IMR-90 (cell line): ENCODE data around the gene DGKB. TPM values are rescaled to one million over a fixed set of nuclear protein-coding genes. Genes with fewer than 3 reads are reported as not detected.

Experiments
- ATAC-seq: fragments of 200-7000 bp; cut with Tn5 transposase; 2 replicates; pipeline ENCODE4 v1.9.1; 2020; ENCODE audit warnings: low read depth, mild to moderate bottlenecking, moderate library complexity
- BruUV-seq: library from RNA; stranded (reverse); fragments of 400-500 nt; replicated peaks from 2 replicates; lab custom pipeline; 2021; lab: Mats Ljungman, UMichigan
- CTCF ChIA-PET: fragments of 300-600 bp; formaldehyde crosslinking; extraction: SDS; loops from one replicate; lab custom pipeline; 2021; ENCODE audit warnings: antibody characterized with exemption; lab: Yijun Ruan, JAX
- POLR2A ChIA-PET: fragments of 300-600 bp; sonication (Branson Sonifier 250); formaldehyde crosslinking; loops from one replicate; lab custom pipeline; 2022; ENCODE audit warnings: antibody characterized with exemption; ENCODE audit not compliant: unreplicated experiment; lab: Charles Lee
- DNase-seq: peaks from one replicate; pipeline ENCODE4 v3.0.0; 2013
- H2AFZ ChIP-seq: replicated peaks from 2 replicates; pipeline ENCODE3; 2013; ENCODE audit warnings: low read length, mild to moderate bottlenecking; ENCODE audit not compliant: poor library complexity
- H2AK5ac ChIP-seq: 2 replicates; pipeline ENCODE4 v1.6.1; 2013; ENCODE audit warnings: low read depth, low read length, inconsistent platforms
- H2AK9ac ChIP-seq: replicated peaks from 2 replicates; pipeline ENCODE3; 2013; ENCODE audit warnings: mild to moderate bottlenecking, low read depth, low read length, moderate library complexity; ENCODE audit not compliant: poor library complexity
- H2BK120ac ChIP-seq: 2 replicates; pipeline ENCODE4 v1.6.1; 2013; ENCODE audit warnings: low read depth, low read length, inconsistent platforms
- H2BK15ac ChIP-seq: 3 replicates; pipeline ENCODE4 v1.6.1; 2013; ENCODE audit warnings: low read depth, low read length, inconsistent platforms
- H2BK20ac ChIP-seq: 2 replicates; pipeline ENCODE4 v1.6.1; 2013; ENCODE audit warnings: low read depth, mild to moderate bottlenecking, inconsistent platforms, low read length, moderate library complexity
- H2BK5ac ChIP-seq: 2 replicates; pipeline ENCODE4 v1.6.1; 2013; ENCODE audit warnings: mild to moderate bottlenecking, low read depth, low read length, inconsistent platforms; ENCODE audit not compliant: poor library complexity, severe bottlenecking
- H3K14ac ChIP-seq: replicated peaks from 2 replicates; pipeline ENCODE4 v1.6.1; 2013; ENCODE audit warnings: low read depth, low read length, inconsistent platforms
- H3K18ac ChIP-seq: 2 replicates; pipeline ENCODE4 v1.6.1; 2013; ENCODE audit warnings: low read depth, low read length, control low read depth
- H3K23ac ChIP-seq: 2 replicates; pipeline ENCODE4 v1.6.1; 2013; ENCODE audit warnings: low read depth, low read length, inconsistent platforms
- H3K27ac ChIP-seq: 2 replicates; pipeline ENCODE4 v1.5.1; 2013; ENCODE audit warnings: mild to moderate bottlenecking, control low read depth, low read length; ENCODE audit not compliant: insufficient read depth
- H3K27me3 ChIP-seq: 2 replicates; pipeline ENCODE4 v1.6.1; 2013; ENCODE audit warnings: low read length; ENCODE audit not compliant: control insufficient read depth, insufficient read depth
- H3K36me3 ChIP-seq: 2 replicates; pipeline ENCODE4 v1.6.1; 2013; ENCODE audit warnings: low read length, mixed read lengths; ENCODE audit not compliant: control insufficient read depth, insufficient read depth
- H3K4ac ChIP-seq: 2 replicates; pipeline ENCODE4 v1.6.1; 2013; ENCODE audit warnings: low read depth, low read length, inconsistent platforms
- H3K4me1 ChIP-seq: 2 replicates; pipeline ENCODE4 v1.6.1; 2013; ENCODE audit warnings: low read length, mixed read lengths; ENCODE audit not compliant: control insufficient read depth, insufficient read depth
- H3K4me2 ChIP-seq: 2 replicates; pipeline ENCODE4 v1.6.1; 2013; ENCODE audit warnings: low read depth, mild to moderate bottlenecking, control low read depth, low read length, moderate library complexity
- H3K4me3 ChIP-seq: 2 replicates; pipeline ENCODE4 v1.5.1; 2013; ENCODE audit warnings: low read depth, mild to moderate bottlenecking, control low read depth, low read length, moderate library complexity; ENCODE audit not compliant: insufficient read depth
- H3K56ac ChIP-seq: 2 replicates; pipeline ENCODE4 v1.6.1; 2013; ENCODE audit warnings: low read length, inconsistent platforms; ENCODE audit not compliant: insufficient read depth; ENCODE audit errors: extremely low read depth
- H3K79me1 ChIP-seq, 2 experiments: 2 replicates each; pipeline ENCODE4 v1.6.1; 2013; ENCODE audit warnings: low read length in 2 of 2, inconsistent platforms in 1 of 2, low read depth in 1 of 2
- H3K9ac ChIP-seq: 2 replicates; pipeline ENCODE4 v1.6.1; 2013; ENCODE audit warnings: low read depth, low read length, control low read depth
- H3K9me1 ChIP-seq: 2 replicates; pipeline ENCODE4 v1.6.1; 2013; ENCODE audit warnings: low read length, inconsistent platforms; ENCODE audit not compliant: insufficient read depth
- H3K9me3 ChIP-seq: 2 replicates; pipeline ENCODE4 v1.6.1; 2013; ENCODE audit warnings: low read length; ENCODE audit not compliant: control insufficient read depth, insufficient read depth
- H4K20me1 ChIP-seq: 2 replicates; pipeline ENCODE4 v1.6.1; 2013; ENCODE audit warnings: low read length, inconsistent platforms; ENCODE audit not compliant: insufficient read depth
- H4K5ac ChIP-seq: 2 replicates; pipeline ENCODE4 v1.6.1; 2013; ENCODE audit warnings: mild to moderate bottlenecking, low read depth, low read length, control low read depth
- H4K8ac ChIP-seq, 2 experiments: 2 replicates each; pipeline ENCODE4 v1.6.1; 2013; ENCODE audit warnings: low read depth in 2 of 2, low read length in 2 of 2, control low read depth in 1 of 2, inconsistent platforms in 1 of 2
- H4K91ac ChIP-seq: 2 replicates; pipeline ENCODE4 v1.6.1; 2013; ENCODE audit warnings: low read depth, low read length, inconsistent platforms; ENCODE audit not compliant: insufficient read depth
- CHD1 ChIP-seq: IDR thresholded peaks from 2 replicates; pipeline ENCODE4 v1.6.1; 2012; ENCODE audit warnings: low read depth, low read length, improper control_type of control experiment
- CTCF ChIP-seq: conservative IDR thresholded peaks from 2 replicates; pipeline ENCODE4 v1.5.1; 2012; ENCODE audit warnings: mild to moderate bottlenecking, low read depth, low read length, improper control_type of control experiment
- FOS ChIP-seq: fragments of 150-350 bp; IDR thresholded peaks from 2 replicates; pipeline ENCODE4 v1.6.1; 2016; ENCODE audit warnings: low read depth, low read length
- MAFK ChIP-seq: IDR thresholded peaks from 2 replicates; pipeline ENCODE4 v1.6.1; 2012; ENCODE audit warnings: low read depth, low read length, improper control_type of control experiment
- MAZ ChIP-seq: IDR thresholded peaks from 2 replicates; pipeline ENCODE4 v1.6.1; 2012; ENCODE audit warnings: low read depth, mild to moderate bottlenecking, low read length, improper control_type of control experiment, moderate library complexity, borderline replicate concordance
- MXI1 ChIP-seq: IDR thresholded peaks from 2 replicates; pipeline ENCODE4 v1.6.1; 2012; ENCODE audit warnings: low read depth, mild to moderate bottlenecking, low read length, moderate library complexity, borderline replicate concordance
- NFE2L2 ChIP-seq: fragments of 150-350 bp; IDR thresholded peaks from 2 replicates; pipeline ENCODE4 v1.6.1; 2016; ENCODE audit warnings: low read depth, mild to moderate bottlenecking, low read length
- POLR2A ChIP-seq: IDR thresholded peaks from 2 replicates; pipeline ENCODE4 v1.6.1; 2012; ENCODE audit warnings: mild to moderate bottlenecking, low read depth, low read length
- RAD21 ChIP-seq: IDR thresholded peaks from 2 replicates; pipeline ENCODE4 v1.6.1; 2012; ENCODE audit warnings: low read length, improper control_type of control experiment
- RCOR1 ChIP-seq: IDR thresholded peaks from 2 replicates; pipeline ENCODE4 v1.6.1; 2012; ENCODE audit warnings: mild to moderate bottlenecking, low read length, improper control_type of control experiment; ENCODE audit not compliant: insufficient replicate concordance
- SMC3 ChIP-seq: fragments of 150-350 bp; IDR thresholded peaks from 2 replicates; pipeline ENCODE4 v1.6.1; 2016; ENCODE audit warnings: low read depth, mild to moderate bottlenecking, antibody characterized with exemption, low read length, moderate library complexity
- WGBS, 2 experiments: methylation state at CpG; one replicate each; pipeline versions ENCODE4 v1.1.5 to v1.1.7; 2013; ENCODE audit warnings: missing lambda C conversion rate in 2 of 2; ENCODE audit not compliant: insufficient read length in 1 of 2; ENCODE audit errors: extremely low coverage in 2 of 2; 5-methylcytosine and 5-hydroxymethylcytosine counted together
- dilution Hi-C: fragments of 300-500 bp; cut with HindIII; formaldehyde crosslinking; loops from one replicate; pipeline ENCODE4 v1.14.3; 2018; ENCODE audit warnings: low sequenced_read_pairs; ENCODE audit not compliant: unreplicated experiment
- in situ Hi-C: fragments of 300-500 bp; cut with MboI; formaldehyde crosslinking; loops from 3 replicates; pipeline ENCODE4 v1.14.3; 2019; ENCODE audit warnings: low sequenced_read_pairs, inconsistent platforms, mixed read lengths
- intact Hi-C: fragments of 100-400 bp; cut with micrococcal nuclease; formaldehyde crosslinking; loops from 2 replicates; pipeline ENCODE4 v1.10.0; 2022
- polyA plus RNA-seq, 3 experiments: library from polyadenylated mRNA; depleted of rRNA; stranded (reverse); fragments of >200 nt; gene quantifications; 2 replicates each; pipeline ENCODE4 v1.2.3, GENCODE V29; 2012; ENCODE audit warnings: low replicate concordance in 1 of 3
- total RNA-seq: library from RNA; depleted of rRNA; stranded (reverse); fragments of >200 nt; gene quantifications from 2 replicates; pipeline ENCODE4 v1.2.3, GENCODE V29; 2012

The DGKB gene
- total and polyA plus RNA-seq, 2 of the 4 experiments (the other 2 are of a cell fraction) = not detected

DNA sequence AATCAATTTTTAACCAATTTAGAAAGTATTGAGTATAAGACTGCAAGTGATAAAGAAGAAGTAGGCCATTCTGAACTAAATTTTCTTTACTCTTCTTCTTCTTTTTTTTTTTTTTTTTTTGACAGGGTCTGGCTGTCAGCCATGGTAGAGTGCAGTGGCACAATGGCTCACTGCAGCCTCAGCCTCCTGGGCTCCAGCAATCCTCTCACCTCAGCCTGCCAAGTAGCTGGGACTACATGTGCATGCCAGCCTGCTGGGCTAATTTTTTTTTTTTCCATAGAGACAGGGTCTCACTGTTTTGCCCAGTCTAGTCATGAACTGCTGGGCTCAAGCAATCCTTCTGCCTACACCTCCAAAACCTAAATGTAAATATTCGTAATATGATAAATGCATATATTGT is 63.2 kb downstream of the DGKB start:
- ChIA-PET CTCF (no interaction called here), POLR2A (no interaction called here)
- Histone ChIP-seq H3K79me1 (no peaks in the 10 kb centered on the region), H2BK5ac (no peak overlapping the region), H2AFZ (no peak overlapping the region), H2BK20ac (no peak overlapping the region), H2BK15ac (no peak overlapping the region), H2BK120ac (no peak overlapping the region), H3K4me3 (no peak overlapping the region), H4K8ac (no peak overlapping the region), H3K4me1 (0 out of 2 replicates have a peak, but pooled peaks cover 2% of the 10 kb centered on the region), H3K9me3 (no peaks in the 10 kb centered on the region; the same call in 1 of the 2 replicates), H3K9me1 (0 out of 2 replicates have a peak, but pooled peaks cover 1% of the 10 kb centered on the region), H3K18ac (no peak overlapping the region), H3K4me2 (no peak overlapping the region), H3K9ac (no peak overlapping the region), H4K20me1 (no peaks in the 10 kb centered on the region), H3K36me3 (no peaks in the 10 kb centered on the region), H3K4ac (no peak overlapping the region), H3K23ac (no peak overlapping the region), H2AK5ac (no peak overlapping the region), H2AK9ac (no peak overlapping the region), H4K91ac (no peak overlapping the region), H3K56ac (no peak overlapping the region), H3K27ac (no peak overlapping the region), H3K27me3 (no peaks in the 10 kb centered on the region), H3K14ac (no peak overlapping the region), H4K5ac (no peak overlapping the region)
- in situ Hi-C loops = no loop called here
- DNase-seq (no peak), ATAC-seq (no peak)
- intact Hi-C loops = no loop called here
- no CpG with 5 or more reads among the region's 1 CpG for WGBS, 2 experiments
- TF ChIP-seq FOS (no peak), RCOR1 (no peak), POLR2A (no peak), CTCF (no peak), RAD21 (no peak), MAFK (no peak), CHD1 (no peak), MAZ (no peak), NFE2L2 (no peak), SMC3 (no peak), MXI1 (no peak)
- no TSS peak for BruUV-seq
- dilution Hi-C loops = no loop called here
